ENCODE measurements around the gene CDK6. TPM values are rescaled to one million over a fixed set of nuclear protein-coding genes. Genes with fewer than 3 reads are reported as not detected.
"Not testable (repeated sequence)": the region's sequence is repeated elsewhere in the genome, so short reads cannot be mapped to it uniquely, and the experiment has no call there.

The CDK6 gene
- total RNA-seq, 1 experiment from 2014 or later = 10.5 TPM

GRCh38 chr7:92608380-92609322 lies 227.7 kb downstream of the CDK6 start:
- Histone ChIP-seq H3K36me3 (ENCODE audit: insufficient read depth, low read length, poor library complexity, severe bottlenecking) (no peaks in the 10 kb centered on the region), H3K9me3 (ENCODE audit: low read depth, low read length, poor library complexity, severe bottlenecking) (no peaks in the 10 kb centered on the region), H3K27ac (ENCODE audit: low read depth, low read length, poor library complexity, severe bottlenecking) (no peak overlapping the region), H3K4me1 (ENCODE audit: insufficient read depth, low read length, poor library complexity, severe bottlenecking) (no peaks in the 10 kb centered on the region), H3K27me3 (replicated peaks; ENCODE audit: insufficient read depth, low read depth, low read length, poor library complexity) (no peaks in the 10 kb centered on the region), H3K4me3 (ENCODE audit: low read depth, low read length, poor library complexity, severe bottlenecking) (peak overlapping the region; percentile 35)
- intact Hi-C loops (cut with micrococcal nuclease; ENCODE audit: unreplicated experiment) = no loop called here
- DNase-seq (ENCODE audit: low spot score) = peak; percentile 56
- CTCF ChIA-PET = interaction anchor here (1.3 kb wide), 1 partner anchor 147 kb away, joined by 4 read pairs; no protein-coding TSS in a partner anchor
- no peak for TF ChIP-seq CTCF (conservative IDR thresholded peaks at IDR 0.05; ENCODE audit: low read depth, low read length)
- no peak for TF ChIP-seq EZH2 (IDR thresholded peaks at IDR 0.05; ENCODE audit: borderline replicate concordance, low read depth, low read length, poor library complexity, severe bottlenecking)
- BruUV-seq (replicated peaks) = no TSS peak
- POLR2A ChIA-PET (ENCODE audit: low non-redundant PET) = no interaction called here

GRCh38 chr7:92606985-92607384 lies 229.4 kb downstream of the CDK6 start:
- H3K4me3 ChIP-seq (ENCODE audit: low read depth, low read length, poor library complexity, severe bottlenecking) = no peak overlapping the region
- ChIA-PET POLR2A (ENCODE audit: low non-redundant PET) (no interaction called here), CTCF (no interaction called here)
- no peak overlapping the region for H3K27ac ChIP-seq (ENCODE audit: low read depth, low read length, poor library complexity, severe bottlenecking)
- H3K9me3 ChIP-seq (ENCODE audit: low read depth, low read length, poor library complexity, severe bottlenecking) = no peaks in the 10 kb centered on the region
- H3K4me1 ChIP-seq (ENCODE audit: insufficient read depth, low read length, poor library complexity, severe bottlenecking) = no peaks in the 10 kb centered on the region
- no peak for TF ChIP-seq EZH2 (IDR thresholded peaks at IDR 0.05; ENCODE audit: borderline replicate concordance, low read depth, low read length, poor library complexity, severe bottlenecking)
- TF ChIP-seq CTCF (conservative IDR thresholded peaks at IDR 0.05; ENCODE audit: low read depth, low read length) = no peak
- no peak for DNase-seq (ENCODE audit: low spot score)
- no TSS peak for BruUV-seq (replicated peaks)
- intact Hi-C loops (cut with micrococcal nuclease; ENCODE audit: unreplicated experiment) = no loop called here
- no peaks in the 10 kb centered on the region for H3K27me3 ChIP-seq (replicated peaks; ENCODE audit: insufficient read depth, low read depth, low read length, poor library complexity)
- H3K36me3 ChIP-seq (ENCODE audit: insufficient read depth, low read length, poor library complexity, severe bottlenecking) = no peaks in the 10 kb centered on the region

- H3K4me3 ChIP-seq (ENCODE audit: low read depth, low read length, poor library complexity, severe bottlenecking); POLR2A ChIA-PET (ENCODE audit: low non-redundant PET); intact Hi-C loops (cut with micrococcal nuclease; ENCODE audit: unreplicated experiment); H3K27ac ChIP-seq (ENCODE audit: low read depth, low read length, poor library complexity, severe bottlenecking); DNase-seq (ENCODE audit: low spot score); H3K9me3 ChIP-seq (ENCODE audit: low read depth, low read length, poor library complexity, severe bottlenecking); H3K4me1 ChIP-seq (ENCODE audit: insufficient read depth, low read length, poor library complexity, severe bottlenecking); H3K27me3 ChIP-seq (replicated peaks; ENCODE audit: insufficient read depth, low read depth, low read length, poor library complexity); H3K36me3 ChIP-seq (ENCODE audit: insufficient read depth, low read length, poor library complexity, severe bottlenecking); CTCF ChIA-PET; BruUV-seq (replicated peaks): not testable (repeated sequence)
Observed at GRCh38 chr7:92604517-92604916, 231.9 kb downstream of the CDK6 start.

Measured in A673 (cell line).